ENCODE data around the gene HAPSTR1. TPM values are rescaled to one million over a fixed set of nuclear protein-coding genes. Genes with fewer than 3 reads are reported as not detected.

The HAPSTR1 gene
- total and polyA plus RNA-seq, 2 of the 13 experiments (the other 11 are each of a cell fraction or from before 2014, with no cell fraction given), result 25.2 to 83.2 TPM

DNA sequence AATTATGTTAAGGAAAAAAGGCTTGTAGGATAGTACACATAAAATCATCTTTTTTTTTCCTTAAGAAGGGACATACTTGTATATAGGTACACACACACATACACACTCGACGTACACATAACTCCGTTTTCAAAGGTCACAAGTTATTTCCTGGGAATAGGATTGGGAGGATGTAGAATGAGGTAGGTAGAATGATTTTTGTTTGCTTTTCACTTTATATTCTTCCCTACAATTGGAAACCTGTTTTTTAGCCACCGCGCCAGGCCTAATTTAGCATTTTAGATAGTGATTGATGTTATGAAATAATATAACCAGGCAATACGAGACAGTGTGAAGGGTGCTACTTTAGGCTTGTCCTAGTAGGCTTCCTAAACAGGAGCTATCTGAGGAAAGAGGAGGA lies 1.8 kb upstream of the HAPSTR1 start:
- no peak overlapping the region for H3K27ac ChIP-seq (ENCODE audit: extremely low read length, insufficient read depth, low read length)
- in situ Hi-C loops (cut with HindIII; ENCODE audit: extremely low pct_ligation_motif_present, low pct_unique_long_range_greater_than_20kb) (no loop called here), intact Hi-C loops (cut with micrococcal nuclease; ENCODE audit: unreplicated experiment) (loop anchor here (2.0 to 10.0 kb wide), 7 partner anchors 23 to 415 kb away; partner anchors contain the start of genes ABAT, CARHSP1 and LITAFD)
- peaks cover 20% of the 10 kb centered on the region for H4K20me1 ChIP-seq (ENCODE audit: insufficient read depth, low read length)
- H3K36me3 ChIP-seq (replicated peaks in 1 of 2; ENCODE audit: control insufficient read depth in 1 of 2, insufficient read depth in 2 of 2, low read length in 2 of 2), result peaks cover 2 to 9% of the 10 kb centered on the region in 2 experiments; a peak in 3 of 5 replicates
- H2AFZ ChIP-seq (ENCODE audit: low read length), result no peak overlapping the region
- H3K79me2 ChIP-seq (ENCODE audit: insufficient read depth, low read length), result peaks cover 30% of the 10 kb centered on the region
- ChIA-PET POLR2A (interaction anchor here (1.2 kb wide), 1 partner anchor 10 kb away, joined by 4 read pairs; no protein-coding TSS in a partner anchor), CTCF (ENCODE audit: low intra/inter-chr PET ratio, low total read pairs) (no interaction called here)
- H3K9me3 ChIP-seq (ENCODE audit: low read length), result no peaks in the 10 kb centered on the region
- no TSS peak for BruUV-seq (replicated peaks)
- no peak for ATAC-seq
- H3K4me3 ChIP-seq (replicated peaks in 1 of 3; ENCODE audit: insufficient read depth in 1 of 3, low read depth in 2 of 3, low read length in 3 of 3), result no peak overlapping the region
- no peak for DNase-seq (ENCODE audit: low spot score)
- WGBS (ENCODE audit: low lambda C conversion rate), result 91% methylated on average over 6 of the region's 6 CpGs
- no peaks in the 10 kb centered on the region; a peak in 1 of 5 replicates for H3K27me3 ChIP-seq (ENCODE audit: control insufficient read depth in 1 of 2, insufficient read depth in 2 of 2, low read length in 2 of 2)
- H3K4me1 ChIP-seq (ENCODE audit: insufficient read depth, low read length), result peaks cover 55% of the 10 kb centered on the region
- no peak overlapping the region for H3K4me2 ChIP-seq (ENCODE audit: low read depth, low read length)
- FAIRE-seq, result no peak
- H3K9ac ChIP-seq (ENCODE audit: insufficient read depth, low read depth, low read length), result no peak overlapping the region
- TF ChIP-seq RCOR2 (CRISPR knock-in tag; IDR thresholded peaks at IDR 0.05) (no peak), ZNF619 (CRISPR knock-in tag; IDR thresholded peaks at IDR 0.05) (no peak), ZNF775 (CRISPR knock-in tag; IDR thresholded peaks at IDR 0.05; ENCODE audit: borderline replicate concordance) (no peak), NR2C2 (CRISPR knock-in tag; IDR thresholded peaks at IDR 0.05; ENCODE audit: borderline replicate concordance) (no peak), ZNF773 (CRISPR knock-in tag; IDR thresholded peaks at IDR 0.05; ENCODE audit: borderline replicate concordance) (no peak), KAT7 (CRISPR knock-in tag; IDR thresholded peaks at IDR 0.05; ENCODE audit: borderline replicate concordance) (no peak), ZMYM2 (CRISPR knock-in tag; IDR thresholded peaks at IDR 0.05) (no peak), POLR2G (IDR thresholded peaks at IDR 0.05; ENCODE audit: low read depth, low read length) (no peak), ZFYVE20 (CRISPR knock-in tag; IDR thresholded peaks at IDR 0.05; ENCODE audit: borderline replicate concordance, low read depth) (no peak), GATAD1 (CRISPR knock-in tag; IDR thresholded peaks at IDR 0.05) (no peak), ZNF547 (CRISPR knock-in tag; IDR thresholded peaks at IDR 0.05) (no peak)
- TF ChIP-seq, protein P1, sequence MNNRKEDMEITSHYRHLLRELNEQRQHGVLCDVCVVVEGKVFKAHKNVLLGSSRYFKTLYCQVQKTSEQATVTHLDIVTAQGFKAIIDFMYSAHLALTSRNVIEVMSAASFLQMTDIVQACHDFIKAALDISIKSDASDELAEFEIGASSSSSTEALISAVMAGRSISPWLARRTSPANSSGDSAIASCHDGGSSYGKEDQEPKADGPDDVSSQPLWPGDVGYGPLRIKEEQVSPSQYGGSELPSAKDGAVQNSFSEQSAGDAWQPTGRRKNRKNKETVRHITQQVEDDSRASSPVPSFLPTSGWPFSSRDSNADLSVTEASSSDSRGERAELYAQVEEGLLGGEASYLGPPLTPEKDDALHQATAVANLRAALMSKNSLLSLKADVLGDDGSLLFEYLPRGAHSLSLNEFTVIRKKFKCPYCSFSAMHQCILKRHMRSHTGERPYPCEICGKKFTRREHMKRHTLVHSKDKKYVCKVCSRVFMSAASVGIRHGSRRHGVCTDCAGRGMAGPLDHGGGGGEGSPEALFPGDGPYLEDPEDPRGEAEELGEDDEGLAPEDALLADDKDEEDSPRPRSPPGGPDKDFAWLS (CRISPR knock-in tag; IDR thresholded peaks at IDR 0.05; ENCODE audit: borderline replicate concordance), result no peak
- TF ChIP-seq, protein P2, sequence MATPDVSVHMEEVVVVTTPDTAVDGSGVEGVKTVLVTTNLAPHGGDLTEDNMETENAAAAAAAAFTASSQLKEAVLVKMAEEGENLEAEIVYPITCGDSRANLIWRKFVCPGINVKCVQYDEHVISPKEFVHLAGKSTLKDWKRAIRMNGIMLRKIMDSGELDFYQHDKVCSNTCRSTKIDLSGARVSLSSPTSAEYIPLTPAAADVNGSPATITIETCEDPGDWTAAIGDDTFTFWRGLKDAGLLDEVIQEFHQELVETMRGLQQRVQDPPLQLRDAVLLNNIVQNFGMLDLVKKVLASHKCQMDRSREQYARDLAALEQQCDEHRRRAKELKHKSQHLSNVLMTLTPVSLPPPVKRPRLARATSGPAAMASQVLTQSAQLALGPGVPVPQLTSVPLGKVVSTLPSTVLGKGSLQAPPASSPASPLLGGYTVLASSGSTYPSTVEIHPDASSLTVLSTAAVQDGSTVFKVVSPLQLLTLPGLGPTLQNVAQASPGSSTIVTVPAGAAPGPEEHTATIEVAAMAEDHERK (CRISPR knock-in tag; IDR thresholded peaks at IDR 0.05; ENCODE audit: low read depth), result no peak
- TF ChIP-seq, protein P3, sequence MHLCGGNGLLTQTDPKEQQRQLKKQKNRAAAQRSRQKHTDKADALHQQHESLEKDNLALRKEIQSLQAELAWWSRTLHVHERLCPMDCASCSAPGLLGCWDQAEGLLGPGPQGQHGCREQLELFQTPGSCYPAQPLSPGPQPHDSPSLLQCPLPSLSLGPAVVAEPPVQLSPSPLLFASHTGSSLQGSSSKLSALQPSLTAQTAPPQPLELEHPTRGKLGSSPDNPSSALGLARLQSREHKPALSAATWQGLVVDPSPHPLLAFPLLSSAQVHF (CRISPR knock-in tag; IDR thresholded peaks at IDR 0.05), result no peak
- TF ChIP-seq, protein P4, sequence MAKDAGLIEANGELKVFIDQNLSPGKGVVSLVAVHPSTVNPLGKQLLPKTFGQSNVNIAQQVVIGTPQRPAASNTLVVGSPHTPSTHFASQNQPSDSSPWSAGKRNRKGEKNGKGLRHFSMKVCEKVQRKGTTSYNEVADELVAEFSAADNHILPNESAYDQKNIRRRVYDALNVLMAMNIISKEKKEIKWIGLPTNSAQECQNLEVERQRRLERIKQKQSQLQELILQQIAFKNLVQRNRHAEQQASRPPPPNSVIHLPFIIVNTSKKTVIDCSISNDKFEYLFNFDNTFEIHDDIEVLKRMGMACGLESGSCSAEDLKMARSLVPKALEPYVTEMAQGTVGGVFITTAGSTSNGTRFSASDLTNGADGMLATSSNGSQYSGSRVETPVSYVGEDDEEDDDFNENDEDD (CRISPR knock-in tag; IDR thresholded peaks at IDR 0.05; ENCODE audit: borderline replicate concordance), result no peak
- TF ChIP-seq, protein P5, sequence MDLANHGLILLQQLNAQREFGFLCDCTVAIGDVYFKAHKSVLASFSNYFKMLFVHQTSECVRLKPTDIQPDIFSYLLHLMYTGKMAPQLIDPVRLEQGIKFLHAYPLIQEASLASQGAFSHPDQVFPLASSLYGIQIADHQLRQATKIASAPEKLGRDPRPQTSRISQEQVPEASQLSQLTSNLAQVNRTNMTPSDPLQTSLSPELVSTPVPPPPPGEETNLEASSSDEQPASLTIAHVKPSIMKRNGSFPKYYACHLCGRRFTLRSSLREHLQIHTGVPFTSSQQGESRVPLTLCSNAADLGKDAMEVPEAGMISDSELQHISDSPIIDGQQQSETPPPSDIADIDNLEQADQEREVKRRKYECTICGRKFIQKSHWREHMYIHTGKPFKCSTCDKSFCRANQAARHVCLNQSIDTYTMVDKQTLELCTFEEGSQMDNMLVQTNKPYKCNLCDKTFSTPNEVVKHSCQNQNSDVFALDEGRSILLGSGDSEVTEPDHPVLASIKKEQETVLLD (CRISPR knock-in tag; IDR thresholded peaks at IDR 0.05; ENCODE audit: low read depth), result no peak
- TF ChIP-seq, protein P6, sequence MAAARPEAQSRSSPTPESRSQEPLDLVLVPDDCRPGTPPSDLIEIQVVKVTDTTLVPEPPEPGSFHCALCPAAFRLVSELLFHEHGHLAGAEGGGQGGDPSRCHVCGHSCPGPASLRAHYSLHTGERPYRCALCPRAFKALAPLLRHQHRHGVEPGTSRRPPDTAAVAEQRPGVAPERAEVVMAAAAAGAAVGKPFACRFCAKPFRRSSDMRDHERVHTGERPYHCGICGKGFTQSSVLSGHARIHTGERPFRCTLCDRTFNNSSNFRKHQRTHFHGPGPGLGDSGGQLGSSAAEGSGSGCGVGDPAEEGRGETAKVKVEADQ (CRISPR knock-in tag; IDR thresholded peaks at IDR 0.05; ENCODE audit: borderline replicate concordance), result no peak
